ENCODE measurements around the gene KRT84. TPM values are rescaled to one million over a fixed set of nuclear protein-coding genes. Genes with fewer than 3 reads are reported as not detected.

The KRT84 gene
- total and polyA plus RNA-seq, 8 donors, result not detected

DNA sequence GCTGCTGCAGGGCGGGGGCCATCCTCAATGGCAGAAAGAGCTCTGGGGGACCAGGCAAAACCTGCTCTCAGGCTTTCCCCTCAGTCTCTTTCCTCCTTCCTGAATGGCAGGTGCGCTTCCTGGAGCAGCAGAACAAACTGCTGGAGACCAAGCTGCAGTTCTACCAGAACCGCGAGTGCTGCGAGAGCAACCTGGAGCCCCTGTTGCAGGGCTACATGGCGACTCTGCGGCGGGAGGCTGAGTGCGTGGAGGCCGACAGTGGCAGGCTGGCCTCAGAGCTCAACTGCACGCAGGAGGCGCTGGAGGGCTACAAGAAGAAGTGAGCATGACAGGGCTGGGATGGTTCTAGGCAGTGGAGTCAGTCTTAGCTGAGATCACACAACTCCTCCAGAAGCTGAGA, 41.3 kb downstream of the KRT84 start:
- 93 to 97% (median 94%) methylated on average over 10 to 12 of the region's 12 CpGs for WGBS, 5 donors
- Histone ChIP-seq H3K27me3 (no peaks in the 10 kb centered on the region), H3K9me3 (peaks cover 4 to 11% (median 9%) of the 10 kb centered on the region in 4 donors), H3K4me1 (peaks cover 21 to 46% (median 34%) of the 10 kb centered on the region in 4 donors), H3K4me3 (no peak overlapping the region), H3K27ac (no peak overlapping the region), H3K36me3 (no peaks in the 10 kb centered on the region)
- TF ChIP-seq POLR2A (IDR thresholded peaks at IDR 0.05) (no peak), EP300 (IDR thresholded peaks at IDR 0.05) (no peak), CTCF (IDR thresholded peaks at IDR 0.05) (no peak), POLR2AphosphoS5 (IDR thresholded peaks at IDR 0.05) (no peak)
- intact Hi-C loops (cut with DNase I; ENCODE audit: low total_unique reads), result no loop called here
- DNase-seq, result peak in 1 of 2 donors; percentile 20

DNA sequence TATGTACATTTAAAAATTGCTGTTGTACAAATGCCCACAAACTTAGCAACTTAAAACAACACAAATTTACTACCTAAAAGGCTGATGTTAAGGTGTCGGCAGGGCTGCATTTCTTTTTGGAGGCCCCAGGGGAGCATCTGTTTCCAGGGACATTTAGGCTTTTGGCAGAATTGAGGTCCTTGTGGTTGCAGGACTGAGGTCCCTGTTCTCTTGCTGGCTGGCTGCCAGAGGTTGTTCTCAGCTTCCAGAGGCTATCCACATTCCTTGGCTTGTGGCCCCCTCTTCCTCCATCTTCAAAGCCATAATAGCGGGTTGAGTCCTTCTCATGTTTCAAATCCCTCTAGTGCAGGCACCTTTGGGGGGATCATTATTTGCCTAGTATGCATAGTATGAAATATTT, 41.9 kb downstream of the KRT84 start:
- H3K27ac ChIP-seq, result no peak overlapping the region
- TF ChIP-seq POLR2A (IDR thresholded peaks at IDR 0.05) (no peak), EP300 (IDR thresholded peaks at IDR 0.05) (no peak), POLR2AphosphoS5 (IDR thresholded peaks at IDR 0.05) (no peak), CTCF (IDR thresholded peaks at IDR 0.05) (no peak)
- H3K27me3 ChIP-seq, result no peaks in the 10 kb centered on the region
- no peak overlapping the region for H3K4me3 ChIP-seq
- peaks cover 17 to 40% (median 29%) of the 10 kb centered on the region in 4 donors for H3K4me1 ChIP-seq
- no peaks in the 10 kb centered on the region for H3K36me3 ChIP-seq
- intact Hi-C loops (cut with DNase I; ENCODE audit: low total_unique reads), result no loop called here
- WGBS, 5 donors, result 76 to 98% (median 96%) methylated on average over 2 of the region's 2 CpGs
- DNase-seq, result no peak
- peaks cover 4 to 11% (median 9%) of the 10 kb centered on the region in 4 donors for H3K9me3 ChIP-seq

GRCh38 chr12:52342781-52343490, 42.5 kb downstream of the KRT84 start:
- peaks cover 17 to 35% (median 26%) of the 10 kb centered on the region in 4 donors for H3K4me1 ChIP-seq
- H3K9me3 ChIP-seq, result peaks cover 4 to 11% (median 9%) of the 10 kb centered on the region in 4 donors
- TF ChIP-seq CTCF (IDR thresholded peaks at IDR 0.05), result no peak
- TF ChIP-seq POLR2AphosphoS5 (IDR thresholded peaks at IDR 0.05), result no peak
- TF ChIP-seq EP300 (IDR thresholded peaks at IDR 0.05), result no peak
- TF ChIP-seq POLR2A (IDR thresholded peaks at IDR 0.05), result no peak
- no peak overlapping the region for H3K27ac ChIP-seq
- no peak overlapping the region for H3K4me3 ChIP-seq
- no peaks in the 10 kb centered on the region for H3K36me3 ChIP-seq
- no peaks in the 10 kb centered on the region for H3K27me3 ChIP-seq
- WGBS, 5 donors, result 81 to 94% (median 89%) methylated on average over 1 to 2 of the region's 2 CpGs
- intact Hi-C loops (cut with DNase I; ENCODE audit: low total_unique reads), result no loop called here
- no peak for DNase-seq

DNA sequence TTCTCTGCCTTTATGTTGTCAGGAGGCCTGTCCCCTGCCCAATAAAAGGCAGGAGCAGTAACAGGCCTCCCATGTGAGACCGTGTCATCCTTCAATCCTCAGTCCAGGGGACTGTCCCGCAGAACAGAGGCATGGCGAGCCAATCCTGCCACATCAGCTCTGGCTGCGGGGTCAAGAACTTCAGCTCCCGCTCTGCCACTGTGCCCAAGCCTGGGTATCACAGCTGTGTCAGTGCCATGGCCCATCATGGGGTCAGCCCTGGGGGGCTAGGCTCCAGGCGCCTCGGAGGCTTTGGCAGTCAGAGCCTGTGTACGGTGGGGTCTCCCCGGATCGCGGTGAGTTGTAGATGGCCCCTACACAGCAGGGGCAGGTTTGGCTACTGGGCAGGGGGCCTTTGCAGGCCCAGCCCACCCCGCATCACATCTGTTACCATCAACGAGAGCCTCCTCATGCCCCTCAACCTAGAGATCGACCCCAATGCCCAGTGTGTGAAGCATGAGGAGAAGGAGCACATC, 44.3 kb downstream of the KRT84 start:
- TF ChIP-seq POLR2AphosphoS5 (IDR thresholded peaks at IDR 0.05), result no peak
- intact Hi-C loops (cut with DNase I; ENCODE audit: low total_unique reads), result no loop called here

More for the DNA sequence above, 44.3 kb downstream of the KRT84 start:
- H3K27ac ChIP-seq, result no peak overlapping the region
- H3K36me3 ChIP-seq, result no peaks in the 10 kb centered on the region
- peaks cover 4 to 18% (median 13%) of the 10 kb centered on the region in 4 donors for H3K9me3 ChIP-seq
- 94 to 96% (median 94%) methylated on average over 4 to 14 of the region's 14 CpGs for WGBS, 5 donors
- H3K4me3 ChIP-seq, result no peak overlapping the region
- DNase-seq, result no peak
- H3K4me1 ChIP-seq, result peaks cover 3 to 17% (median 14%) of the 10 kb centered on the region in 4 donors
- no peaks in the 10 kb centered on the region for H3K27me3 ChIP-seq

Measured in stomach (tissue), 9 donors.